Mesendoderm (in vitro differentiated cells): ENCODE measurements around the gene ADGRA3.
A peak's percentile ranks its signal among the peaks of the same experiment; 100 is the strongest.

Source experiments
- DNase-seq: peaks from one replicate; pipeline ENCODE4 v3.0.0; 2013
- H2AK5ac ChIP-seq: 2 replicates; pipeline ENCODE4 v1.6.1; 2013; ENCODE audit warnings: low read length, inconsistent platforms
- H2BK120ac ChIP-seq: 2 replicates; pipeline ENCODE4 v1.6.1; 2013; ENCODE audit warnings: low read depth, mild to moderate bottlenecking, low read length, moderate library complexity, mixed read lengths
- H2BK15ac ChIP-seq: replicated peaks from 2 replicates; pipeline ENCODE4 v1.6.1; 2013; ENCODE audit warnings: low read depth, mild to moderate bottlenecking, moderate library complexity
- H2BK5ac ChIP-seq: 2 replicates; pipeline ENCODE4 v1.6.1; 2013; ENCODE audit warnings: low read length, inconsistent platforms
- H3K18ac ChIP-seq: 2 replicates; pipeline ENCODE4 v1.6.1; 2013; ENCODE audit warnings: mild to moderate bottlenecking, low read length, mixed read lengths
- H3K23ac ChIP-seq: one replicate; pipeline ENCODE4 v1.6.1; 2013; ENCODE audit warnings: low read length
- H3K27ac ChIP-seq: 2 replicates; pipeline ENCODE4 v1.5.1; 2013; ENCODE audit warnings: low read depth, mild to moderate bottlenecking, inconsistent platforms, low read length, moderate library complexity
- H3K27me3 ChIP-seq: 2 replicates; pipeline ENCODE4 v1.6.1; 2013; ENCODE audit warnings: low read length, control low read depth, mild to moderate bottlenecking, inconsistent platforms; ENCODE audit not compliant: insufficient read depth, poor library complexity
- H3K36me3 ChIP-seq: 2 replicates; pipeline ENCODE4 v1.6.1; 2013; ENCODE audit warnings: low read length, inconsistent platforms; ENCODE audit not compliant: control insufficient read depth, insufficient read depth
- H3K4ac ChIP-seq: one replicate; pipeline ENCODE4 v1.6.1; 2013; ENCODE audit warnings: low read depth, mild to moderate bottlenecking, low read length, moderate library complexity
- H3K4me1 ChIP-seq: 2 replicates; pipeline ENCODE4 v1.6.1; 2013; ENCODE audit warnings: low read depth, low read length, inconsistent platforms; ENCODE audit not compliant: control insufficient read depth
- H3K4me2 ChIP-seq: 2 replicates; pipeline ENCODE4 v1.6.1; 2013; ENCODE audit warnings: low read length
- H3K4me3 ChIP-seq: 2 replicates; pipeline ENCODE4 v1.5.1; 2013; ENCODE audit warnings: mild to moderate bottlenecking, low read length
- H3K56ac ChIP-seq: one replicate; pipeline ENCODE4 v1.6.1; 2013; ENCODE audit warnings: low read length
- H3K79me1 ChIP-seq: 2 replicates; pipeline ENCODE4 v1.6.1; 2013; ENCODE audit warnings: low read length, inconsistent platforms
- H3K79me2 ChIP-seq: 2 replicates; pipeline ENCODE4 v1.6.1; 2013; ENCODE audit warnings: mild to moderate bottlenecking, low read length; ENCODE audit not compliant: control insufficient read depth, insufficient read depth
- H3K9ac ChIP-seq: 2 replicates; pipeline ENCODE4 v1.6.1; 2013; ENCODE audit warnings: low read length, inconsistent platforms
- H4K5ac ChIP-seq: one replicate; pipeline ENCODE4 v1.6.1; 2013; ENCODE audit warnings: low read length
- H4K8ac ChIP-seq: one replicate; pipeline ENCODE4 v1.6.1; 2013; ENCODE audit warnings: low read depth, mild to moderate bottlenecking, control low read depth, low read length, moderate library complexity
- WGBS: extraction: QIAGEN DNeasy Blood & Tissue Kit; methylation state at CpG from one replicate; pipeline ENCODE4 v1.1.7; 2013; ENCODE audit warnings: low lambda C conversion rate, missing lambda C conversion rate; ENCODE audit not compliant: insufficient coverage; ENCODE audit errors: extremely low coverage; 5-methylcytosine and 5-hydroxymethylcytosine counted together

The ADGRA3 gene

GRCh38 chr4:22369901-22370562 is 145.8 kb downstream of the ADGRA3 start:
- H3K18ac ChIP-seq = no peak overlapping the region
- no peak overlapping the region for H3K23ac ChIP-seq
- no peak overlapping the region for H3K4me2 ChIP-seq
- no peak for DNase-seq
- no peak overlapping the region for H2BK5ac ChIP-seq
- H4K5ac ChIP-seq = no peak overlapping the region
- H3K79me1 ChIP-seq = no peaks in the 10 kb centered on the region
- H3K36me3 ChIP-seq = no peaks in the 10 kb centered on the region
- no peak overlapping the region for H3K56ac ChIP-seq
- H3K4me3 ChIP-seq = no peak overlapping the region
- WGBS = no CpG with 5 or more reads among the region's 8 CpGs
- no peak overlapping the region for H2BK120ac ChIP-seq
- H4K8ac ChIP-seq = no peak overlapping the region
- no peaks in the 10 kb centered on the region for H3K79me2 ChIP-seq
- H3K9ac ChIP-seq = no peak overlapping the region
- H3K27me3 ChIP-seq = no peaks in the 10 kb centered on the region
- no peak overlapping the region for H2BK15ac ChIP-seq
- H3K4me1 ChIP-seq = no peaks in the 10 kb centered on the region
- no peak overlapping the region for H2AK5ac ChIP-seq
- no peak overlapping the region for H3K4ac ChIP-seq
- H3K27ac ChIP-seq = no peak overlapping the region

- Histone ChIP-seq H3K27ac (no peak overlapping the region), H3K4me2 (no peak overlapping the region), H2BK5ac (no peak overlapping the region), H3K36me3 (no peaks in the 10 kb centered on the region), H3K4ac (no peak overlapping the region), H3K23ac (no peak overlapping the region), H3K27me3 (no peaks in the 10 kb centered on the region), H4K8ac (no peak overlapping the region), H3K4me1 (no peaks in the 10 kb centered on the region), H4K5ac (no peak overlapping the region), H2BK15ac (no peak overlapping the region), H3K79me2 (no peaks in the 10 kb centered on the region), H3K9ac (no peak overlapping the region), H3K18ac (no peak overlapping the region), H3K56ac (no peak overlapping the region), H2BK120ac (no peak overlapping the region), H3K79me1 (no peaks in the 10 kb centered on the region), H2AK5ac (no peak overlapping the region), H3K4me3 (no peak overlapping the region)
- DNase-seq = no peak
- WGBS = no CpG with 5 or more reads among the region's 2 CpGs
Observed at GRCh38 chr4:22363787-22364186, 152.1 kb downstream of the ADGRA3 start.

DNA sequence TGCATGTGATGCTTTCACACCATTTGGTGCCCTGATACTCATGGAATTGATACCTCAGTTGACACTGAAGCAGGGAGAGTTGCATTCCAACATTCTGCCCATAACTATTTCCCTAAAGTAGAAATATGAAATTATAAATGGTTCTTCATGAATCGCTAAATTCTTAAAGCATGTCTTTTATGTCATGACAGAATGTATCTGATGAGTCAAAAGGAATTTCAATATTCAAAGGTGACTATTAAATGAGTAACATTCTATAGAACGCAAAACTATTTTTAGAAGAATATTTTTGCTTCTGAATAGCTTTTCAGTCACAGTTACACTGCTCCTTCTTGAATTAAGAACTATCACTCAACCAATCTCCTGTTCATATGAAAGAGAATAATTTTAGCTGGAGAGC is 152.8 kb downstream of the ADGRA3 start:
- Histone ChIP-seq H2AK5ac (no peak overlapping the region), H4K5ac (no peak overlapping the region), H2BK120ac (no peak overlapping the region), H4K8ac (no peak overlapping the region), H3K36me3 (no peaks in the 10 kb centered on the region), H3K23ac (no peak overlapping the region), H3K4me3 (no peak overlapping the region), H3K79me2 (no peaks in the 10 kb centered on the region), H3K27ac (no peak overlapping the region), H3K4ac (no peak overlapping the region), H3K27me3 (no peaks in the 10 kb centered on the region), H3K4me1 (no peaks in the 10 kb centered on the region), H3K9ac (no peak overlapping the region), H2BK15ac (no peak overlapping the region), H2BK5ac (no peak overlapping the region), H3K79me1 (no peaks in the 10 kb centered on the region), H3K56ac (no peak overlapping the region), H3K18ac (no peak overlapping the region), H3K4me2 (no peak overlapping the region)
- no CpG with 5 or more reads among the region's 2 CpGs for WGBS
- no peak for DNase-seq

DNA sequence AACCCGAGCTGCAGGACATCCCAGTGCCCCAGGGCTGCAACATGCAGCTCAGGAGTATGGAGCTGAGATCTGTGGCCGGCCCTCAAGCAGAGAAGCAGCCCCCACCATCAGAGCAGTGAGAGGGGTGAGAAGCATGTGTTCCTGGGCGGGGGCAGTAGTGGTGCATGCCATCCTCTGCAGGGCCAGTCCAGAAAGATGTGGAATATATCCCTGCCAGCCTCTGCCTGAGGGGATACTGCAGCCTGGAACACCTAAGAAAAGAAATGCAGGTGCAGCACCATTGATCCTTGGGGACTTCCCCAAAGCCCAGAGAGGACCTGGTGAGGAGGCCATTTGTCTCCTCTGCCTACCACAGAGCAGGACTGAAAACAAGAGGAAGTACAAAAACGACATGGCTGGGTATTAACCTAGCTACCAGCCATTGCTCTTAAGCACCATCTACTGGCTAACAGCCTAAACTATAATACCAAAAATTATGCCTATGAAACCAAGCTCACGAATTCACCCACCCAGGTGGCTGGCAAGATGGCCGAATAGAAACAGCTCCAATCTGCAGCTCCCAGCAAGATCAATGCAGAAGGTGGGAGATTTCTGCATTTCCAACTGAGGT is 158.8 kb downstream of the ADGRA3 start:
- H3K23ac ChIP-seq = no peak overlapping the region
- no peak overlapping the region for H4K5ac ChIP-seq
- no peak overlapping the region for H2BK120ac ChIP-seq
- H3K4ac ChIP-seq = no peak overlapping the region
- no peak overlapping the region for H2BK5ac ChIP-seq
- no peak overlapping the region for H3K27ac ChIP-seq
- no peak overlapping the region for H3K4me3 ChIP-seq
- peak; percentile 58 for DNase-seq
- no peaks in the 10 kb centered on the region for H3K27me3 ChIP-seq
- H2AK5ac ChIP-seq = no peak overlapping the region
- no CpG with 5 or more reads among the region's 6 CpGs for WGBS
- no peak overlapping the region for H3K4me2 ChIP-seq
- H4K8ac ChIP-seq = no peak overlapping the region
- H2BK15ac ChIP-seq = no peak overlapping the region
- H3K9ac ChIP-seq = no peak overlapping the region
- no peaks in the 10 kb centered on the region for H3K36me3 ChIP-seq
- no peak overlapping the region for H3K18ac ChIP-seq
- no peaks in the 10 kb centered on the region for H3K79me2 ChIP-seq
- H3K79me1 ChIP-seq = no peaks in the 10 kb centered on the region
- H3K4me1 ChIP-seq = no peaks in the 10 kb centered on the region
- no peak overlapping the region for H3K56ac ChIP-seq

- H3K56ac ChIP-seq = no peak overlapping the region
- no peak overlapping the region for H2BK15ac ChIP-seq
- H3K27ac ChIP-seq = no peak overlapping the region
- no peak overlapping the region for H3K4ac ChIP-seq
- H3K9ac ChIP-seq = no peak overlapping the region
- H3K4me3 ChIP-seq = no peak overlapping the region
- no peaks in the 10 kb centered on the region for H3K4me1 ChIP-seq
- no peak overlapping the region for H3K18ac ChIP-seq
- H3K23ac ChIP-seq = no peak overlapping the region
- H3K36me3 ChIP-seq = no peaks in the 10 kb centered on the region
- H2BK120ac ChIP-seq = no peak overlapping the region
- H3K79me2 ChIP-seq = no peaks in the 10 kb centered on the region
- no peak overlapping the region for H4K5ac ChIP-seq
- DNase-seq = peak; percentile 49
- H3K4me2 ChIP-seq = no peak overlapping the region
- WGBS = no CpG with 5 or more reads among the region's 3 CpGs
- H3K27me3 ChIP-seq = no peaks in the 10 kb centered on the region
- H2BK5ac ChIP-seq = no peak overlapping the region
- no peak overlapping the region for H4K8ac ChIP-seq
- H3K79me1 ChIP-seq = no peaks in the 10 kb centered on the region
- no peak overlapping the region for H2AK5ac ChIP-seq
Observed at GRCh38 chr4:22348410-22348809, 167.5 kb downstream of the ADGRA3 start.

DNA sequence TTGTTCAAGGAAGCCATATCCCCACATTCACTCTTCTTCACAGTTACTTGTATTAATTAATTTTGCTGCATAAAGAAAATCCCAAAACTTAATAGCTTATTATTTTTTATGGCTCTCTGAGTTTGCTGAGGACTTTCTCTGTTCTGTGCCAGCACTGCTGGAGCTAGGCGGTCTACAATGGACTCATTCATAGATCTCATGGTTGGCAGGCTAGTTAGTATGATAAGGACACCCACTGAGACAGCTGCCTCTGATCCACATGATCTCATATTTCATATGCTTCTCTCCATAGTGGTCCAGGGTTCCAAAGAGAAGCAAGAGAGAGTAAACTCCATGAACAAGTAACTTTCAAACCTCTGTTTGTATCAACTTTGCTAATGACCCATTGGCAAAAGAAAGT is 170.2 kb downstream of the ADGRA3 start:
- Histone ChIP-seq H3K18ac (no peak overlapping the region), H2AK5ac (no peak overlapping the region), H3K56ac (no peak overlapping the region), H2BK15ac (no peak overlapping the region), H3K27me3 (no peaks in the 10 kb centered on the region), H3K79me1 (no peaks in the 10 kb centered on the region), H3K23ac (no peak overlapping the region), H3K4me2 (no peak overlapping the region), H3K36me3 (no peaks in the 10 kb centered on the region), H4K5ac (no peak overlapping the region), H3K79me2 (no peaks in the 10 kb centered on the region), H2BK120ac (no peak overlapping the region), H3K4me1 (no peaks in the 10 kb centered on the region), H3K27ac (no peak overlapping the region), H3K4me3 (no peak overlapping the region), H3K4ac (no peak overlapping the region), H2BK5ac (no peak overlapping the region), H3K9ac (no peak overlapping the region), H4K8ac (no peak overlapping the region)
- DNase-seq = no peak
- no CpG with 5 or more reads among the region's 1 CpG for whole genome bisulfite sequencing
